Liver (tissue), 3 donors: ENCODE results near the gene TAS2R14.

Source experiments
- FOXA1 ChIP-seq: IDR thresholded peaks from 2 replicates; pipeline ENCODE4 v1.6.1; 2016; ENCODE audit warnings: antibody characterized with exemption
- HNF4G ChIP-seq: IDR thresholded peaks from 2 replicates; pipeline ENCODE4 v1.6.1; 2016; ENCODE audit warnings: antibody characterized with exemption
- JUND ChIP-seq, 2 donors: IDR thresholded peaks; 2 replicates each; pipeline ENCODE4 v1.6.1; 2016; ENCODE audit warnings: antibody characterized with exemption in 2 of 2
- RAD21 ChIP-seq, 2 donors: IDR thresholded peaks; 2 replicates each; pipeline ENCODE4 v1.6.1; 2016; ENCODE audit warnings: antibody characterized with exemption in 2 of 2, mild to moderate bottlenecking in 2 of 2
- RXRA ChIP-seq, 2 donors: IDR thresholded peaks; 2 replicates each; pipeline ENCODE4 v1.6.1; 2017 to 2018; ENCODE audit warnings: antibody characterized with exemption in 2 of 2, mild to moderate bottlenecking in 1 of 2
- TAF1 ChIP-seq: conservative IDR thresholded peaks from 2 replicates; pipeline ENCODE4 v1.6.1; 2016; ENCODE audit warnings: antibody characterized with exemption, mild to moderate bottlenecking
- YY1 ChIP-seq: IDR thresholded peaks from 2 replicates; pipeline ENCODE4 v1.6.1; 2016; ENCODE audit warnings: antibody characterized with exemption, mild to moderate bottlenecking
- TF ChIP-seq, protein P1 (sequence below): fragments of 150-350 bp; IDR thresholded peaks from 2 replicates; pipeline ENCODE4 v1.5.1; 2017; ENCODE audit warnings: improper control_type of control experiment, low read depth, low read length; ENCODE audit not compliant: missing input control
- TF ChIP-seq, protein P2 (sequence below): IDR thresholded peaks from 2 replicates; pipeline ENCODE4 v1.6.1; 2016; ENCODE audit warnings: antibody characterized with exemption, mild to moderate bottlenecking
- TF ChIP-seq, protein P3 (sequence below): IDR thresholded peaks from 2 replicates; pipeline ENCODE4 v1.6.1; 2016; ENCODE audit warnings: antibody characterized with exemption
- TF ChIP-seq, protein P4 (sequence below): IDR thresholded peaks from 2 replicates; pipeline ENCODE4 v1.6.1; 2016; ENCODE audit warnings: antibody characterized with exemption
- donor health status: healthy.
- donor health status: healthy.

DNA sequence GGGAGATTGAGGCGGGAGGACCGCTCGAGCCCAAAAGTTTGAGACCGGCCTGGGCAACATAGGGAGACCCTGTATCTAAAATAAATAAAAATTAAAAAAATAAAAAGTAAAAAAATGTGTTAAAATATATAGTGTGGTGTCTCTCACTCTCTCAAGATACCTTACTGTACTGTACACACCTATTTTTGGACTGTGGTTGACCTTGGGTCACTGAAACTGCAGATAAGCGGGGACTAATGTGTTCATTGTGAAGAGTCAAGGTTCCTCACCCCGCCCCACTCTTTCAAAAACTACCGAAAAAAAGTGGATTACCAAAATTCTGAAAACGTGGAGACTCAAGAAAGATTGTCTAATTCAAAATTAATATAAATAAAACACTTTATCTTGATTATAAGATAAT, 28.7 kb downstream of the TAS2R14 start:
- TF ChIP-seq, protein P1, sequence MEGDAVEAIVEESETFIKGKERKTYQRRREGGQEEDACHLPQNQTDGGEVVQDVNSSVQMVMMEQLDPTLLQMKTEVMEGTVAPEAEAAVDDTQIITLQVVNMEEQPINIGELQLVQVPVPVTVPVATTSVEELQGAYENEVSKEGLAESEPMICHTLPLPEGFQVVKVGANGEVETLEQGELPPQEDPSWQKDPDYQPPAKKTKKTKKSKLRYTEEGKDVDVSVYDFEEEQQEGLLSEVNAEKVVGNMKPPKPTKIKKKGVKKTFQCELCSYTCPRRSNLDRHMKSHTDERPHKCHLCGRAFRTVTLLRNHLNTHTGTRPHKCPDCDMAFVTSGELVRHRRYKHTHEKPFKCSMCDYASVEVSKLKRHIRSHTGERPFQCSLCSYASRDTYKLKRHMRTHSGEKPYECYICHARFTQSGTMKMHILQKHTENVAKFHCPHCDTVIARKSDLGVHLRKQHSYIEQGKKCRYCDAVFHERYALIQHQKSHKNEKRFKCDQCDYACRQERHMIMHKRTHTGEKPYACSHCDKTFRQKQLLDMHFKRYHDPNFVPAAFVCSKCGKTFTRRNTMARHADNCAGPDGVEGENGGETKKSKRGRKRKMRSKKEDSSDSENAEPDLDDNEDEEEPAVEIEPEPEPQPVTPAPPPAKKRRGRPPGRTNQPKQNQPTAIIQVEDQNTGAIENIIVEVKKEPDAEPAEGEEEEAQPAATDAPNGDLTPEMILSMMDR: no peak
- no peak for TF ChIP-seq RXRA (IDR thresholded peaks at IDR 0.05)
- TF ChIP-seq, protein P2, sequence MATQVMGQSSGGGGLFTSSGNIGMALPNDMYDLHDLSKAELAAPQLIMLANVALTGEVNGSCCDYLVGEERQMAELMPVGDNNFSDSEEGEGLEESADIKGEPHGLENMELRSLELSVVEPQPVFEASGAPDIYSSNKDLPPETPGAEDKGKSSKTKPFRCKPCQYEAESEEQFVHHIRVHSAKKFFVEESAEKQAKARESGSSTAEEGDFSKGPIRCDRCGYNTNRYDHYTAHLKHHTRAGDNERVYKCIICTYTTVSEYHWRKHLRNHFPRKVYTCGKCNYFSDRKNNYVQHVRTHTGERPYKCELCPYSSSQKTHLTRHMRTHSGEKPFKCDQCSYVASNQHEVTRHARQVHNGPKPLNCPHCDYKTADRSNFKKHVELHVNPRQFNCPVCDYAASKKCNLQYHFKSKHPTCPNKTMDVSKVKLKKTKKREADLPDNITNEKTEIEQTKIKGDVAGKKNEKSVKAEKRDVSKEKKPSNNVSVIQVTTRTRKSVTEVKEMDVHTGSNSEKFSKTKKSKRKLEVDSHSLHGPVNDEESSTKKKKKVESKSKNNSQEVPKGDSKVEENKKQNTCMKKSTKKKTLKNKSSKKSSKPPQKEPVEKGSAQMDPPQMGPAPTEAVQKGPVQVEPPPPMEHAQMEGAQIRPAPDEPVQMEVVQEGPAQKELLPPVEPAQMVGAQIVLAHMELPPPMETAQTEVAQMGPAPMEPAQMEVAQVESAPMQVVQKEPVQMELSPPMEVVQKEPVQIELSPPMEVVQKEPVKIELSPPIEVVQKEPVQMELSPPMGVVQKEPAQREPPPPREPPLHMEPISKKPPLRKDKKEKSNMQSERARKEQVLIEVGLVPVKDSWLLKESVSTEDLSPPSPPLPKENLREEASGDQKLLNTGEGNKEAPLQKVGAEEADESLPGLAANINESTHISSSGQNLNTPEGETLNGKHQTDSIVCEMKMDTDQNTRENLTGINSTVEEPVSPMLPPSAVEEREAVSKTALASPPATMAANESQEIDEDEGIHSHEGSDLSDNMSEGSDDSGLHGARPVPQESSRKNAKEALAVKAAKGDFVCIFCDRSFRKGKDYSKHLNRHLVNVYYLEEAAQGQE: no peak
- no peak for TF ChIP-seq YY1
- TF ChIP-seq, protein P3, sequence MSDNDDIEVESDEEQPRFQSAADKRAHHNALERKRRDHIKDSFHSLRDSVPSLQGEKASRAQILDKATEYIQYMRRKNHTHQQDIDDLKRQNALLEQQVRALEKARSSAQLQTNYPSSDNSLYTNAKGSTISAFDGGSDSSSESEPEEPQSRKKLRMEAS: no peak
- no peak for TF ChIP-seq TAF1
- no peak for TF ChIP-seq RAD21 (IDR thresholded peaks at IDR 0.05)
- TF ChIP-seq JUND (IDR thresholded peaks at IDR 0.05): no peak
- TF ChIP-seq, protein P4, sequence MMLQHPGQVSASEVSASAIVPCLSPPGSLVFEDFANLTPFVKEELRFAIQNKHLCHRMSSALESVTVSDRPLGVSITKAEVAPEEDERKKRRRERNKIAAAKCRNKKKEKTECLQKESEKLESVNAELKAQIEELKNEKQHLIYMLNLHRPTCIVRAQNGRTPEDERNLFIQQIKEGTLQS: no peak
- TF ChIP-seq HNF4G: no peak
- no peak for TF ChIP-seq FOXA1
